ENCODE data around the gene IRF2BP1. TPM values are rescaled to one million over a fixed set of nuclear protein-coding genes. Genes with fewer than 3 reads are reported as not detected.
"Not testable (repeated sequence)": the region's sequence is repeated elsewhere in the genome, so short reads cannot be mapped to it uniquely, and the experiment has no call there.

Gene IRF2BP1
- total RNA-seq, 1 experiment from 2014 or later = 52.9 TPM

DNA sequence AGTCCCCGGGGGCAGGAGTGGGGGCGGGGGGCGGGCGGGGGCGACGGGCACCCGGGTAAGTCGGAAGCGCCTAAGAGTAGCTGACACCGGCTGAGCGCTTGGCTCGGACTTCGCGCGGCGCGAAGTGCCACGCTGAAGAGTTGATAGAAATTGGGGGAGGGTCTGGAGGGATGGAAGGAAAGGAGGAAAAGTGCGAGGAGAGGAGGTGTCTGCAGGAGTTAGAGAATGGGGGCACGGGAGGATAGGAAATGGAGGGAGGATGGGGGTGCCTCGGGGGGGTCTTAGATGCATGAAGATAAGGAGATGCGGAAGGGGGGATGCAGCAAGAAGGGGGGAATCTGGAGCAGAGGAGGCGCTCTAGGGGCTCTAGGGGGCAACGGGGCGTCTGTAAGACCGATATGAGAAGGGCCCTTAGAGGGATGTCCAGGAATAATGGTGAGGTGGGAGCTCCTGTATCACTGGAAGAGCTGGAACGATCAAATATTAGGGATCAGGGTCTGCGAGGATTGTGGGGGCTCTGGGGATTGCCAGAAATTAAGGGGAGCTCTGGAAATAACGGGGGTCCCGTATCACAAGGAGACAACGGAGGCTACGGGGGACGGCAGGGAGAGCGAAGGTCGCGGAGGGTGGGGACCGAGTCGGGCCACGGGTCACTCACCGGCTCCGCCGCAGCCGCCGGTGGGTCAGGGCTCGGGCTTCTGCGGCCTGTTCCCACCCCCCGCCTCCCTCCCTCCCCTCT is 16.1 kb upstream of the IRF2BP1 start, which contains the start of gene MYPOP:
Gene MYPOP, minus strand, starts transcription at position 702 of the 739 bp plus-strand sequence. CDS start 840 bp downstream, outside the sequence.
- no peak for DNase-seq (ENCODE audit: low read depth)

DNA sequence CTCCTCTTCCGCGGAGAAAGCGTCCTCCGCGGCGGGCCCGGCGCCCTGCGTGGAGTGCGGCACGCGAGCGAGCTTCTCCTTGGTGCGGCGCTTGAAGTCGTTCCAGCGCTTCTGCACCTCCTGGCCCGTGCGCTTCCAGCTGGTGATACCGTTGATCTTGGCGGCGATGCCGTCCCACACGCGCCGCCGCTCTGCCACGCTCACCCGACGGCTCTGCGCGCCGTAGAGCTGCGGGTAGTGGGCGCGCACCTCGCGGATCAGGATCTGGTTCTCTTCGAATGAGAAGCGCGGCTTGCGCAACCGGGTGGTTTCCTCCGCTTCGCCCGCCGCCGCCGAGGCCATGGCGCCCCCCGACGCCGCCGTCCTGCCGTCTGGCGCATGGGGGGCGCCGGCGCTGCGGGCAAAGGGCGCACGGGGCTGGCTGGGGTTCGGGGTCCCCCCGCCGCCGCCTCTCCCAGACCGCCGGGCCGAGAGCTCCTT is 15.5 kb upstream of the IRF2BP1 start:
- no peak for DNase-seq (ENCODE audit: low read depth)

- DNase-seq (ENCODE audit: low read depth) = no peak
Observed at GRCh38 chr19:45900738-45901431, 14.9 kb upstream of the IRF2BP1 start.

- DNase-seq (ENCODE audit: low read depth) = no peak
Observed at GRCh38 chr19:45899919-45900589, 14.1 kb upstream of the IRF2BP1 start.

DNA sequence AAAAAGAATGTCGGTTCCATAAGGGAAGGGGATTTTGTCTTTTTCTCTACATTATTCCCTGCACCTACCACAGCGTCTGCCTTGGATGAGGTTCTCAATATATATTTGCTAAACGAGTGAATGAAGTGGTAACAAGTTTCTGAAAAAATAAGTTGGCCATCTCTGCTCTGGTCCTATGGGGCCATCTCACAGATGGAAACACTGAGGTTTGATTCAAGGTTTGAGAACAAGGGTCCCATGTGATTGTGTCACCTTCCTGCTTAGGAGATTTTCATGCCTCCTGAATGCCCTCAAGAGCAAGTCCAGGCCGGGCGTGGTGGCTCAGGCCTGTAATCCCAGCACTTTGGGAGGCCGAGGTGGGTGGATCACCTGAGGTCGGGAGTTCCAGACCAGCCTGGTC is 13.3 kb upstream of the IRF2BP1 start:
- no peak for DNase-seq (ENCODE audit: low read depth)

- no peak for DNase-seq (ENCODE audit: low read depth)
Observed at GRCh38 chr19:45897261-45897812, 11.4 kb upstream of the IRF2BP1 start.

- DNase-seq (ENCODE audit: low read depth) = not testable (repeated sequence)
Observed at GRCh38 chr19:45895983-45896599, 10.2 kb upstream of the IRF2BP1 start.

DNA sequence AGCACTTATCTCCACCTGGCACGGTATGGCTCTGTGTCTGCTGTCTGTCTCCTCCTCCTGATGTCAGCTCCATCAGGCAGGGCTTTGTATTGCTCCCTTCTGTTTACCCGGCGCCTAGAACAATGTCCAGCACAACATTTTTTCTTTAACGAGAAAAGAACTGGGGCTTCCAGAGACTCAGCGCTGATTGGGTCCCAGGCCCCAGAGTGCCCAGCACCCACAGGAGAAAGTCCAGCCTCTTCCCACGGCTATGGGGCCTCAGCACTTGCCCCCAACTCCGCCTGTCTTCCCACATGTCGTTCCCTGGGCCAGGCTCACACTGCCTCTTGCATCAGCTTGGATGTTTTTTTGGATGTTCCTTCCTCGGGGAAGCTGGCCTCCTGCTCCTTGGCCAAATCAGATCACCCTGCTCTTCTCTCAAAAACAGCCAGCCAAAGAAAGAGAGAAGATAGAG is 9.6 kb upstream of the IRF2BP1 start:
- DNase-seq (ENCODE audit: low read depth) = no peak

DNA sequence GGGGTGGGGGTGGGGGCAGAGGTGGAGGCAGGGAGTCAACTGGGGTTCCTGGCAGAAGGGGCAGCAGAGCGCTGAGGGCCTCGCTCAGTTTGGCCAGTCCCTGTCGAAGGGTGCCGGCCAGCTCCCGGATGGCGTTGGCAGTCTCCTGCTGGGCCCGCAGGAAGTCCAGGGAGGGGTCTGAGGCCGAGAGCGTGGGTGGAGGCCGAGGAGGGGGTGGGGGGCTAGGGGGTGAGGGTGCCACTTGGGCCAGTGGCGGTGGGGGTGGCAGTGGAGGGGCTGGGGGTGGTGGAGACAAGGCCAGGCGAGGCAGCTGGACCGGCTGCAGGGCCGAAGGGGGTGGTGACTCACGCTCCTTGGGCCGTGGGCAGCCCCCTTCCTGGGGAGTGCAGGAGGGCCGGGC is 4.9 kb upstream of the IRF2BP1 start:
- no peak for DNase-seq (ENCODE audit: low read depth)

DNA sequence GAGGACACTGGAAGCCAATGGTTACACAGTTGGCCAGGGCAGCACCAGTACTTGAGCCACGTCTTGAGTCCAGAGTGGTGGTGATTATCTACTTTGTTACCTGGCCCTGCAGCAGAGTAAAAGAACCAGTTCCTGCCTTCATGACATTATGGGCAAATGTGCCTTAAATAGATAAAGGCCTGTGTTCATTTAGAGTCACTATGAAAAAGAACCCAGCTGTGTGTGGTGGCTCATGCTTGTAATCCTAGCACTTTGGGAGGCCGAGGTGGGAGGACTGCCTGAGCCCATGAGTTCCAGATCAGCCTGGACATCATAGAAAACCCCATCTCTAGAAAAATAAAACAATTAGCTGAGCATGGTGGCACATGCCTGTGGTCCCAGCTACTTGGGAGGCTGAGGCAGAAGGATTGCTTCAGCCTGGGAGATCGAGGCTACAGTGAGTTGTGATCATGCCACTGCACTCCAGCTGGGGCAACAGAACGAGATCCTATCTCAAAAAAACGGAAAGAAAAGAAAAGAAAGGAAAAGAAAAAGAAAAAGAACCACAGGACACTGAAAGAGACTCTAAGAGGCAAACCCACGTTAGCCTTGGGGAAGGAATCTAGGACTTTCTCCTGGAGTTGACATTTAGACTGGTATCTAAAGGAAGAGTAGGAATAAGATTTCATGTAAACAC is 3.4 kb upstream of the IRF2BP1 start:
- DNase-seq (ENCODE audit: low read depth) = no peak

DNA sequence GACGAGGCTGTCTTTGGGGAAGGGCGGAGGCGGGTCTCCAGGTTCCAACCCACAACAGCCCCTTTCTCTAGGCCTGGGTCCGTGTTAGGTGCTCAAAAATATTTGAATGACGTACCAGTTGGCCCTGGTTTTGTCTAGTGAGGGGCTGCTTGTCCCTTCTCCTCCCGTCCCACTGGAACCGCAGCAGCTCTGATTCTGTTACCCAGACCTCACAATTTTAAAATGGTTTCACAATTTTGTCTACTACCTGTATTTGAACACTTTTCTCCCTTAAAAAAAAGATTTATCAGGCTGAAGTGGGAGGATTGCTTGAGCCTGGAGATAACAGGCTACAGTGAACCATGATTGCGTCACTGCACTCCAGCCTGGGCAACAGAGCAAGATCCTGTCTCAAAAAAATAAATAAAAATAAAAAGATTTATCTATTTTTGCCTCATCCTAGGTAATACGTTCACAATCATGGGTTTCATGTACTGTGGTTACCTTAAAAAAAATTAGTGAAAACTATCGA is 1.3 kb upstream of the IRF2BP1 start:
- DNase-seq (ENCODE audit: low read depth) = no peak

DNA sequence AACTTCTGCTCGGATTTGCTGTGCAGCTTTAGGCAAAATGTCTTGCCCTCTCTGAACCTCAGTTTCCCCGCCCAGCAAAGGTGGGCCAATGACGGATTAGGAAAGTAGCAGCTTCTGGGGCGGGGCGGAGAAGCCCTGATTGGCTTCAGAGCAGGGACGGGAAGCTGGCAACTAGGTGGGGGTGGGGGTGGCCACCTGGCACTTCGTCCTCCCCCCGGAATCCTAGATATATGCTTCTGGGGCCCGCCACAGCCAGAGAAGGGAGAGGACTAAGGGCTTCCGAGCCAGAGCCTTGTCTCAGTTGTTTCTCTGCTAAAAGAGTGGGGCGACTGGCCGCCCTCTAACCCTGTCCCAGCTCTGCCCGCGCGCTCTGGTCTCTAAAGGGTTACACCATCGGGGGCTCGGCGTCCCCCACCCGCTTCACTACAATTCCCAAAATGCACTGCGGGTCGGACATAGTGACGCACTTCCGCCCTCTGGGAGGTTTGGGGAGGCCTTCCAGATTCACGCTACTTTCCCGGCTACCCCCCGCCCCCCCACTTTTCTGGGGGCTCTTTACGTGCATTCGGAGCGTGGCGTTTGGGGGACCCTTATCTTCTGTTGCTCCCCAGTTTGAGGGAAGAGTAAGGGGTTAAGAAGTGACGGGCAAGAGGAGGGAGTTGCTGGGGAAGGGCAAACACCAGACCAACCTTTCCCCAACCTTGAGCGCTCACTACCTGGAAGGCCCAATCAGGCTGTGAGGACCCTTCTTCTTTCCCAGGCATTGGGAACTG is 672 bp upstream of the IRF2BP1 start:
- peak; percentile 93 for DNase-seq (ENCODE audit: low read depth)

DNA sequence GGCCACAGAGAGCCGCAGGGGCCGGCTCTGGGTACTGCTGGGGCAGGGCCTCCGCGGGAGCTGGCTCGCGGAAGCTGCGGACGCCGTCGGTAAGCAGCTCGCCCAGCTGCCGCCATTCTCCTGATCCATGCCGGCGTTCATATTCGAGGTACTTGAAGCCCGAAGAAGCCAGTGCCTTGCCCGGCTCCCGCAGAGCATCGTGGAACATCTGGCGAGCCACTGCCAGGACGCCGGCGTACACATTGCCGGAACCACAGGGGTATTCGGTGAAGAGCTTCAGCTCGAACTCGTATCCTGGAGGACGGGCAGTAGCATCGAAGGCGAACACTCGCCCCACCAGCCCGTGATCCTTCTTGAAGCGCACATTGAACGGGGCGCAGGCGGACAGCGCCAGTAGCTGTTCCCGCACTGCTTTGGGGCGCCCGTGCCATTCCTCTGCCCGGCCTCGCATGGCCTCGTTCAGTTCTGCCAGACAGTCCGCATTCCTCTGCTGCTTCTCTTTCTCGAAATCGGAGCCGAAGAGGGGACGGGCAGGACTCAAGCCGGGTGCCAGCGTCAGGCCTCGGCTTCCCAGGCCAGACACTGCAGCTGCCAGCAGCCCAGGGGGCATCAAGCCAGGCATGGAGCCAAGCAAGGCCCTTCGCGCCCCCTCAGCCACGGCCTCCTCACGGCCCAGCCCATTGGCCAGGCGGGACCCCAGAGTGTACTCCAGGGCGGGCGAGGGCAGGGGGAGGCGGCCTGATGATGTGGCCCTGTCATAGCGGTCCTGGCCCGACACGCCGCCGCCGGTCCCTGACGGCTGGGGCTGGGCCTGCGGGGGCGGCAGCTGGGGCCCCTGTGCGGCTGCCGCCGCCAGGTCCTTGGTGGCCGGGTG is 1.0 kb downstream of the IRF2BP1 start:
- peak; percentile 38 for DNase-seq (ENCODE audit: low read depth)

- no peak for DNase-seq (ENCODE audit: low read depth)
Observed at GRCh38 chr19:45883881-45884681, 1.9 kb downstream of the IRF2BP1 start.

GRCh38 chr19:45883586-45883880 is 2.4 kb downstream of the IRF2BP1 start:
- no peak for DNase-seq (ENCODE audit: low read depth)

- DNase-seq (ENCODE audit: low read depth) = peak; percentile 89
Observed at GRCh38 chr19:45882652-45883585, 3.0 kb downstream of the IRF2BP1 start.

GRCh38 chr19:45881909-45882528 is 3.9 kb downstream of the IRF2BP1 start:
- DNase-seq (ENCODE audit: low read depth) = no peak

Measured in Daoy (cell line).